ENCODE data around the gene IGDCC3. TPM values are rescaled to one million over a fixed set of nuclear protein-coding genes. Genes with fewer than 3 reads are reported as not detected.

Gene IGDCC3
- total RNA-seq, 6 experiments from 2014 or later: not detected

DNA sequence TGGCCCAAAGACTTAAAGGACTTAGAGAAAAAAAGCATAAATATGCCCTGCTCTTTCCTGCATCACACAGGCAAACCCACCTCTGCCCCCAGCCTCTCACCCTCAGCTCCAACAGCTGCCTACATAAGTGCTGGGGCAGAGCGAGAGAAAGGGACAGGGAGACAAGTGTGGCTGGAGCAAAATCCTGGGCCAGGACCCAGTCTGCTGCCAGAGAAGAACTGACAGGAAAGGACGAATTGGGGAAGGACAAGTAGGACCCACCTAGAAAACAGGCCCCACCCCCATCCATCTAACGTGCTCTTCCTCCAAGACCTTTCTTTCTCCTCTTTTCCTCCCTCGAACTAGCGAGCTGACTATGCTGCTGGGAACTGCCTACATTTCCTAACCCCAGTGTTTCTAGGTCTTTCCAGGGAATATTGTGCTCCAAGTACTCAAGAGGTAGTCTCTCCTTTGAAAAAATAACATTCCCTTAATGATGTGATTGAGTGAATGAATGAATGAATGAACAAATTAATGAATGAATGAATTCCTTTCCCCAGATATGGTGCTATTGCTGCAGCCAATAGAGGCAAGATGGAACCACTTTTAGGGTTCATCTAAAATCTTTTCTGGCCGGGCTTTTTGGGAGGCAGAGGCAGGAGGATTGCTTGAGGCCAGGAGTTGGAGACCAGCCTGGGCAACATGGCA is 26.5 kb upstream of the IGDCC3 start:
- no peak for DNase-seq
- Mint-ChIP-seq H3K4me3 (no peak overlapping the region), H3K27ac (no peak overlapping the region), H3K4me1 (ENCODE audit: low read depth) (peaks cover 21% of the 10 kb centered on the region), H3K27me3 (ENCODE audit: insufficient read depth) (peaks cover 18% of the 10 kb centered on the region), H3K9me3 (no peaks in the 10 kb centered on the region), H3K36me3 (ENCODE audit: low read depth) (no peaks in the 10 kb centered on the region)
- TF ChIP-seq, protein P1, sequence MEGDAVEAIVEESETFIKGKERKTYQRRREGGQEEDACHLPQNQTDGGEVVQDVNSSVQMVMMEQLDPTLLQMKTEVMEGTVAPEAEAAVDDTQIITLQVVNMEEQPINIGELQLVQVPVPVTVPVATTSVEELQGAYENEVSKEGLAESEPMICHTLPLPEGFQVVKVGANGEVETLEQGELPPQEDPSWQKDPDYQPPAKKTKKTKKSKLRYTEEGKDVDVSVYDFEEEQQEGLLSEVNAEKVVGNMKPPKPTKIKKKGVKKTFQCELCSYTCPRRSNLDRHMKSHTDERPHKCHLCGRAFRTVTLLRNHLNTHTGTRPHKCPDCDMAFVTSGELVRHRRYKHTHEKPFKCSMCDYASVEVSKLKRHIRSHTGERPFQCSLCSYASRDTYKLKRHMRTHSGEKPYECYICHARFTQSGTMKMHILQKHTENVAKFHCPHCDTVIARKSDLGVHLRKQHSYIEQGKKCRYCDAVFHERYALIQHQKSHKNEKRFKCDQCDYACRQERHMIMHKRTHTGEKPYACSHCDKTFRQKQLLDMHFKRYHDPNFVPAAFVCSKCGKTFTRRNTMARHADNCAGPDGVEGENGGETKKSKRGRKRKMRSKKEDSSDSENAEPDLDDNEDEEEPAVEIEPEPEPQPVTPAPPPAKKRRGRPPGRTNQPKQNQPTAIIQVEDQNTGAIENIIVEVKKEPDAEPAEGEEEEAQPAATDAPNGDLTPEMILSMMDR (IDR thresholded peaks at IDR 0.05): no peak

DNA sequence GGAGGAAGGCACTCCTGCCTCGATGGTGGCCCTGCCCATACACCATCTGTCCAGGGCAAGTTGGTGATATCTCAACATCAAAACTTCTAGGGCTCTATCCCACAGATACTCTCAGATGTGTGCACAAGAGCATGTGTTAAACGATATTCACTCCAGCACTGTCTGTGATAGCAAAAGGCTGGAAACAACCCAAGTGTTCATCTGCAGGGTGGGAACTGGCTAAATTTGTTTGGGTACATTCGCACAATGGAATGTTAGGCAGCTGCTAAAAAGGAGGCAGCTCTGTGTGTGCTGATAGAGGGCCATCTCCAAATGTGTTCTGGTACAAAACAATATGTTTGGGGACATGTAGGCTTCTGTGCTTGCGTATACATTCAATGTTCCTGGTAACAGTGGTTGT is 25.2 kb upstream of the IGDCC3 start:
- no peaks in the 10 kb centered on the region for H3K36me3 Mint-ChIP-seq (ENCODE audit: low read depth)
- peaks cover 18% of the 10 kb centered on the region for H3K27me3 Mint-ChIP-seq (ENCODE audit: insufficient read depth)
- H3K27ac Mint-ChIP-seq: no peak overlapping the region

DNA sequence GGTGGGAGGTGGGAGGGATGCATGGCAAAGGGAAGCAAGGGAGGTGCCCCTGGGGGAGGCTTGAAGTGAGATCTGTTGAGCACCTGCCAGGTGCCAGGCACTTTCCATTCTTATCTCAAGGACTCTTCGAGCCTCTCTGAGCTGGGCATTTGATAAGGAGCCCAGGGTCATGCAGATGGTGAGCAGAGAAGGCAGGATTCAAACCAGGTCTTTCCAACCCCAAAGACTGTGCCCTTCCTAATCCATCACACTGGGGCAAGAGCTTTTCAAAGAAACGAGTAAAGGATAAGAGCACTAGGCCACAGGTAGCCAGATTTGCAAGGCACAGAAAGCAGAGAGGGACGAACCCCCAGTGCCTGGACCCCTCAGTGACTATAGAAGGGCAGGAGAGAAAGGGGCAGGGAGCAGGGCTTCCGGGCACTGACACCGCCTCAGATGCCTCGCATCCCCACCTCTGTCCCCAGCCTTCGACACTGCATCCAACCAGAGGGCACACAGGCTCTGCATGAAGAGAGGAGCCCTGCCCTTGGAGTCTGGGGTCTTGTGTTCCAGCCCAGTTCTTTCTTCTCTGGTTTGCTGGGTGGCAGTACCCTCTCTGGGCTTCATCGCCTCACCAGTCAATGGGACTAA is 23.9 kb upstream of the IGDCC3 start:
- TF ChIP-seq, protein P1 (IDR thresholded peaks at IDR 0.05): no peak
- Mint-ChIP-seq H3K4me1 (ENCODE audit: low read depth) (0 out of 2 replicates have a peak, but pooled peaks cover 6% of the 10 kb centered on the region), H3K9me3 (no peaks in the 10 kb centered on the region), H3K4me3 (no peak overlapping the region), H3K36me3 (ENCODE audit: low read depth) (no peaks in the 10 kb centered on the region), H3K27me3 (ENCODE audit: insufficient read depth) (peaks cover 27% of the 10 kb centered on the region), H3K27ac (no peak overlapping the region)
- DNase-seq: no peak

More for the DNA sequence above, 25.2 kb upstream of the IGDCC3 start:
- Mint-ChIP-seq H3K4me3 (no peak overlapping the region), H3K9me3 (no peaks in the 10 kb centered on the region), H3K4me1 (ENCODE audit: low read depth) (peaks cover 8% of the 10 kb centered on the region)
- TF ChIP-seq, protein P1 (IDR thresholded peaks at IDR 0.05): no peak
- no peak for DNase-seq

DNA sequence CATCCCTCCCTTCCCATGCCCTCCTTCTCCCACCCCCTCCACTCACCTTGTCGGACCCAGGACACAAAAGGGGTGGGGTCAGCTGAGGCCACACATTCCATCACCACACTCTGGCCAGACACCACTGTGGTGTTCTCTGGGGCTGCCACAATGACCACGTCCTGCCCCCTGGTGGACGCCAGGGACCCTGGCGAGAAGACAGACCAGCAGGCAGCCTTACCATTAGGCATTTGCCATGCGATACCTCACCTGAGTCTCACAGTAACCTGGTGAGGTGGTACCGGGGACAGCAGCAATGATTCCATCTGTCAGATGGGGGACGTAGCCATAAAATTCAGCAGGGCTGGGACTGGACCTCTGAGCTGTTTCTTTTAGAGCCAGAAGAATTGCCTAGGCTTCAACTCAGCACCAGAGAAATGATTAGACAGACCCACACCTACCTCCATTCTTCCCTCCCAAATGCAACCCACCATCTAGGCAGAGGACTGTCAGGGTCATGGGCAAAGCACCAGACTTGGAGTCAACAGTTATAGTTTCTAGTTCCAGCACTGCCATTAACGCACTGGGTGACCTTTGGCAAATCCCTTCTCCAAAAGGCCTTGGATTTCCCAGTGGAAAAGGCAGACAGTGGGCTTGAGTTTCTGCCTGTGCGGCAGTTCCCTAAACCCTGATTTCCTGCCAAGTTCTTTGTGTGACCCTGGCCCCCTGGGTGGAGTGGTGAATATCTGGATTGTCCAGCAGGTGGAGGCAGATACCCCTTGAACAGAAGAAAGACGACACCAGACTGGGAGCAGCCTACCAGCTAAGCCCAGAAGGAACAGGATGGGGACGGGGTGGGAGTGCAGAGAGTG is 23.2 kb upstream of the IGDCC3 start:
- H3K27ac Mint-ChIP-seq: no peak overlapping the region
- no peaks in the 10 kb centered on the region for H3K9me3 Mint-ChIP-seq
- H3K27me3 Mint-ChIP-seq (ENCODE audit: insufficient read depth): peaks cover 32% of the 10 kb centered on the region
- TF ChIP-seq, protein P1 (IDR thresholded peaks at IDR 0.05): peak; percentile 81
- H3K36me3 Mint-ChIP-seq (ENCODE audit: low read depth): no peaks in the 10 kb centered on the region
- 0 out of 2 replicates have a peak, but pooled peaks cover 6% of the 10 kb centered on the region for H3K4me1 Mint-ChIP-seq (ENCODE audit: low read depth)
- H3K4me3 Mint-ChIP-seq: no peak overlapping the region
- DNase-seq: peak; percentile 39

DNA sequence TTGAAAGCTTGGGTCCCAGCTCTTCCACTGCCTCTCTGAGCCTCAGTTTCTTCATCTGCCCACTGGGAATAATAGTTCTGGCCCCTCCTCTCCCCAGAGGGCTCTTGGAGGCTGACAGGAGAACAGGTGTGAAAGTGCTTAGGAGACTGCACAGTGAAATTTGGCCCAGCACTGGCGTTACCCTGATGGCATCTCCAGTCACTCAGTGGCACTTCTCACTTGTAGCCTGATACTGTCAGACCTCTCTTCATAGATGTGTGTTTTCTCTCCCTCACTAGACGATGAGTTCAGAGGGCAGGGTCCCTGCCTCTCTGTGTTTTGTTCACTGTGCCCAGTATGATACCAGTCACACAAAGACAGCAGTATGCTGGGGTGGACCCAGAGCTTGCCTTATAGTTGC is 22.2 kb upstream of the IGDCC3 start:
- Mint-ChIP-seq H3K9me3 (no peaks in the 10 kb centered on the region), H3K36me3 (ENCODE audit: low read depth) (no peaks in the 10 kb centered on the region), H3K27me3 (ENCODE audit: insufficient read depth) (peaks cover 32% of the 10 kb centered on the region), H3K27ac (no peak overlapping the region), H3K4me3 (no peak overlapping the region), H3K4me1 (ENCODE audit: low read depth) (0 out of 2 replicates have a peak, but pooled peaks cover 6% of the 10 kb centered on the region)
- TF ChIP-seq, protein P1 (IDR thresholded peaks at IDR 0.05): no peak
- DNase-seq: no peak

Data from HFFc6 (cell line).